Colonic mucosa (tissue), 4 donors: ENCODE data around the gene NDUFA6. TPM values are rescaled to one million over a fixed set of nuclear protein-coding genes. Genes with fewer than 3 reads are reported as not detected.
"Not testable (repeated sequence)": the region's sequence is repeated elsewhere in the genome, so short reads cannot be mapped to it uniquely, and the experiment has no call there.

Experiments
- DNase-seq: peaks from one replicate; pipeline ENCODE4 v3.0.0-alpha.2; 2020
- H3K27ac ChIP-seq: fragments of 200-600 bp; one replicate; pipeline ENCODE4 v1.8.0; 2021
- H3K27me3 ChIP-seq: fragments of 200-600 bp; one replicate; pipeline ENCODE4 v1.8.0; 2021
- H3K36me3 ChIP-seq: fragments of 200-600 bp; one replicate; pipeline ENCODE4 v1.8.0; 2021
- H3K4me1 ChIP-seq: fragments of 200-600 bp; one replicate; pipeline ENCODE4 v1.8.0; 2021; ENCODE audit warnings: mild to moderate bottlenecking
- H3K4me3 ChIP-seq: fragments of 200-600 bp; one replicate; pipeline ENCODE4 v1.8.0; 2021
- H3K9ac ChIP-seq, 2 donors: one replicate each; pipeline ENCODE4 v1.7.0; 2013; ENCODE audit warnings: control low read depth in 2 of 2, low read depth in 2 of 2, low read length in 2 of 2
- H3K9me3 ChIP-seq: fragments of 200-600 bp; one replicate; pipeline ENCODE4 v1.8.0; 2021
- intact Hi-C: fragments of 100-400 bp; cut with DNase I; formaldehyde crosslinking; loops from one replicate; pipeline ENCODE4 v1.14.1; 2022
- total RNA-seq, 2 donors: library from RNA; stranded (reverse); fragmentation: NEBNext Ultra II Directional in 1 of 2; extraction: Animal tissue kit (Norgen Biotek cat#: 25700) in 1 of 2; gene quantifications; one replicate each; pipeline ENCODE4 v1.2.1, GENCODE V29; 2021
- TF ChIP-seq, protein P1 (sequence below): fragments of 200-600 bp; IDR thresholded peaks from one replicate; pipeline ENCODE4 v1.8.0; 2022; ENCODE audit warnings: antibody characterized with exemption, mild to moderate bottlenecking
- donor health status: healthy.
- donor health status: DM: no; HTN: no; CAD: no.
- donor health status: DM: no; HTN: no; CAD: no.

NDUFA6 gene
- total RNA-seq, 2 donors from 2014 or later: 131 to 154 TPM

DNA sequence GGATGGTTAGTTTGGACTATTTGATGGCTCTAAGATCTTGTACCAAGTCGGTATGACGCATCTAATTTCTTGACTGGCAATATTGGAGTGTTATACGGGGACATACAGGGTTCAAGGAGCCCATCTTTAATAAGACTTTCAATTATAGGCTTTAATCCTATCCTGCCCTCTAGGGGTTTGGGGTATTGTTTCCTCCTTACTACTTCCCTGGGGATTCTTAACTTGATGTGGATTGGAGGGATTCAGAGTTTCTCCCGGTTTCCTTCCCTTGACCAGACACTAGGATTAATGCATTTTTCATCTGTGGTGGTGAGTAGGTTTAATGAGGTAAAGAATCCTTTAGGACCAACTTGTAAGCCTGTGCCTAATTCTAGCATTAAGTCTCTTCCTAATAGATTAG, 21.2 kb upstream of the NDUFA6 start:
- DNase-seq: no peak
- Histone ChIP-seq H3K9ac (no peak overlapping the region), H3K27me3 (no peaks in the 10 kb centered on the region), H3K36me3 (no peaks in the 10 kb centered on the region), H3K4me3 (no peak overlapping the region), H3K9me3 (no peaks in the 10 kb centered on the region), H3K27ac (no peak overlapping the region), H3K4me1 (no peaks in the 10 kb centered on the region)
- intact Hi-C loops: no loop called here
- TF ChIP-seq, protein P1, sequence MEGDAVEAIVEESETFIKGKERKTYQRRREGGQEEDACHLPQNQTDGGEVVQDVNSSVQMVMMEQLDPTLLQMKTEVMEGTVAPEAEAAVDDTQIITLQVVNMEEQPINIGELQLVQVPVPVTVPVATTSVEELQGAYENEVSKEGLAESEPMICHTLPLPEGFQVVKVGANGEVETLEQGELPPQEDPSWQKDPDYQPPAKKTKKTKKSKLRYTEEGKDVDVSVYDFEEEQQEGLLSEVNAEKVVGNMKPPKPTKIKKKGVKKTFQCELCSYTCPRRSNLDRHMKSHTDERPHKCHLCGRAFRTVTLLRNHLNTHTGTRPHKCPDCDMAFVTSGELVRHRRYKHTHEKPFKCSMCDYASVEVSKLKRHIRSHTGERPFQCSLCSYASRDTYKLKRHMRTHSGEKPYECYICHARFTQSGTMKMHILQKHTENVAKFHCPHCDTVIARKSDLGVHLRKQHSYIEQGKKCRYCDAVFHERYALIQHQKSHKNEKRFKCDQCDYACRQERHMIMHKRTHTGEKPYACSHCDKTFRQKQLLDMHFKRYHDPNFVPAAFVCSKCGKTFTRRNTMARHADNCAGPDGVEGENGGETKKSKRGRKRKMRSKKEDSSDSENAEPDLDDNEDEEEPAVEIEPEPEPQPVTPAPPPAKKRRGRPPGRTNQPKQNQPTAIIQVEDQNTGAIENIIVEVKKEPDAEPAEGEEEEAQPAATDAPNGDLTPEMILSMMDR: no peak

DNA sequence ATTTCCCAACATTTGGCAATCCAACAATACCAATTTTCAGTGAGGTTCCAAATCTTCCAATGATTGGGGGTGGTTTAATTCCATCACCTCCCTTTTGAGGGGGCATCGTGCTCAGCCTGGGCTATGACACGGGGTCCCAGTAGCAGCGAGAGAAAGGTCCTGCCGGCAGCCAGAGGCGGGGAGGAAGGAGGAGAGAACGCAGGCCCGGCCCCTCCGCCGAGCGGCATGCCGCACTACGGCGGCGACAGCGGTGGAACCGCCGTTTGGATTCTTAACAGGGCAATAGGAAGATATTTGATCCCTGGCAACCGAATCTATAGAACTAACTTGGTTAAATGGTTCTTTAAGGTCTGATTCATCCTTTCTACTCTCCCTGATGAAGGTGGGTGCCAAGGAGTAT, 18.3 kb upstream of the NDUFA6 start:
- intact Hi-C loops: no loop called here
- Histone ChIP-seq H3K4me1 (no peaks in the 10 kb centered on the region), H3K4me3 (no peak overlapping the region), H3K9ac (no peak overlapping the region), H3K27me3 (no peaks in the 10 kb centered on the region), H3K27ac (no peak overlapping the region), H3K36me3 (no peaks in the 10 kb centered on the region), H3K9me3 (peaks cover 7% of the 10 kb centered on the region)
- TF ChIP-seq, protein P1: no peak
- DNase-seq: no peak

DNA sequence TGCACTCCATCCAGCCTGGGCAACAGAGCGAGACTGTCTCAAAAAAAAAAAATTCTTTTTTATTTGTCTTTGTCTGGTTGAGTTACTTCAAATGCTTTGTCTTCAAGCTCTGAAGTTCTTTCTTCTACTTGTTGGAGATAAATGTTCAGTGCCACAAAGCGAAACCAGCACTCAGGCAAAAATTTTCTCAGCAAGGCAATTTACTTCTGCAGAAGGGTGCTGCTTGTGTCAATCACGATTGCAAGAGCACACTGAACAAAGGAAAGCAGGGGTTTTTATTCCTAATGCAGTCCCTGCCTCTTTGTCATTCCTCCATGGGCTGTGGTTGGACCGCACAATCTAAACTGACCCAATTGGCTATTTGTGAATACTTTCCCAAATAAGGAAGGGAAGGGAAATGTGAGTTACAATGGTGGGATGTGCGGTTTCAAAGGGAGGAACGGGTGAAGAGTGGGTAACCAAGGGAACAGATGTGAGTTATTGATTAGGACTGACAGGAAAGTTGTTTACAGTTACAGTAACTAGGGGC, 13.8 kb upstream of the NDUFA6 start:
- H3K4me1 ChIP-seq, H3K9ac ChIP-seq, H3K36me3 ChIP-seq, H3K27ac ChIP-seq, H3K27me3 ChIP-seq, H3K9me3 ChIP-seq, DNase-seq, H3K4me3 ChIP-seq: not testable (repeated sequence)
- intact Hi-C loops: loop anchor here (5.0 kb wide), 1 partner anchor 53 kb away; no protein-coding TSS in a partner anchor

DNA sequence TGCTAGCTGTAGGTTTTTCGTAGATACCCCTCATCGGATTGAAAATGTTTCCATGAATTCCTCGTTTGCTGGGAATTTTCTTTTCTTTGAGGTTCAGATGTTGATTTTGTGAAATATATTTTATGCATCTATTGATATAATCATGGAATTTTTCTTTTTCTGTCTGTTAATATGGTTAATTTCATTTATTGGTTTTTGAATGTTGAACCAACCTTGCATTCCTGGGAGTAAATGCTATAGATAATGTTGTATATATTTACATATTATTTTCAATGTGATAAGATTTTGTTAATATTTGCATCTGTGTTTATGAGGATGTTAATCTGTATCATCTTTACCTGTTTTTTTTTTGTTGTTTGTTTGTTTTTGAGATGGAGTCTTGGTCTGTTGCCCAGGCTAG, 10.6 kb upstream of the NDUFA6 start:
- no peaks in the 10 kb centered on the region for H3K36me3 ChIP-seq
- no peak overlapping the region for H3K9ac ChIP-seq
- intact Hi-C loops: loop anchor here (5.0 kb wide), 1 partner anchor 56 kb away; no protein-coding TSS in a partner anchor
- H3K27ac ChIP-seq: no peak overlapping the region
- H3K9me3 ChIP-seq: peaks cover 7% of the 10 kb centered on the region
- TF ChIP-seq, protein P1: no peak
- H3K4me3 ChIP-seq: no peak overlapping the region
- H3K27me3 ChIP-seq: no peaks in the 10 kb centered on the region
- H3K4me1 ChIP-seq: no peaks in the 10 kb centered on the region
- DNase-seq: no peak

DNA sequence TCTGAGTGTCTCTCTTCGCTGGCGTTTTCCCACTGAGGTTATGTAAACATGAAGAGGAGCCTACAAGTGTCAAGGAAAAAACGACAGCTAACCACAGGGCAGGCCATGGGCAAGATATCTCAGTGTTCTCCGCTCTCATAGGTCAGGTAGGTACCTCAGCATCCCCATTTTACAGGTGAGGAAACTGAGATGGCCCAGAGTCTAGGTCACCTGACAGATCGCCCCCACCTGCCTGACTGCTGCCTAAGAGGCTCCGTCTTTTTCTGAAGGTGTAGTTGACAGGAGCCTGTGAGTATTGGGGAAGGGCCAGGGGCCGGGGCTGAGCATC, 847 bp upstream of the NDUFA6 start:
- H3K9ac ChIP-seq: peak overlapping the region; percentile 71 to 97
- H3K4me3 ChIP-seq: peak overlapping the region; percentile 96
- no peaks in the 10 kb centered on the region for H3K36me3 ChIP-seq
- intact Hi-C loops: loop anchor here (5.0 kb wide), 1 partner anchor 351 kb away; no protein-coding TSS in a partner anchor
- H3K4me1 ChIP-seq: no peaks in the 10 kb centered on the region
- TF ChIP-seq, protein P1: no peak
- H3K27ac ChIP-seq: peak overlapping the region; percentile 97
- no peaks in the 10 kb centered on the region for H3K27me3 ChIP-seq
- no peak for DNase-seq
- no peaks in the 10 kb centered on the region for H3K9me3 ChIP-seq

DNA sequence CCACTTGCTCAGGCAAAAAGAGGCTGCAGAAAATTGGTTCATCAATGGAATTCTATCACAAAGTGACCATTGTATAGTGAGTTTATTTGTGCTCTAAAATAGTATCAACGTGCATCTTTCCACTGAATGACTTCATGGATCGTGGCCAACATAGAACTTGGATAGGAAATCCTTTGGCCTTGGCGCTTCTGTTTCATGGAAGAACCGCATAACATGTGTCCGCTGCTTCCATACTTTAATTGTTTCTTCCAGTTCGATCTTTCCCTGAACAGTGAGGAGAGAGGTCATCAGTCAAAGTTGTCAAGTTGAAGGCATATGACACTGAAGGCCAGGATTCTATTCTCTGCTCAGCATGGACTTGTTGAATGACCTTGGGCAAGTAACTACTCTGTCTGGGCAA, 4.5 kb downstream of the NDUFA6 start:
- Histone ChIP-seq H3K36me3 (peaks cover 9% of the 10 kb centered on the region), H3K4me3 (no peak overlapping the region), H3K27me3 (no peaks in the 10 kb centered on the region), H3K4me1 (no peaks in the 10 kb centered on the region), H3K9ac (no peak overlapping the region), H3K27ac (no peak overlapping the region), H3K9me3 (no peaks in the 10 kb centered on the region)
- DNase-seq: no peak
- TF ChIP-seq, protein P1: no peak
- intact Hi-C loops: no loop called here
